ENCODE data around the gene CYYR1.

Gene CYYR1

GRCh38 chr21:26489781-26490180 lies 83.3 kb downstream of the CYYR1 start (continued):
- TF ChIP-seq ZNF692 (tag by site-specific recombination; IDR thresholded peaks at IDR 0.05) = no peak
- TF ChIP-seq ZNF132 (tag by site-specific recombination; IDR thresholded peaks at IDR 0.05; ENCODE audit: borderline replicate concordance) = no peak
- no peak for TF ChIP-seq ZNF341 (tag by site-specific recombination; IDR thresholded peaks at IDR 0.05; ENCODE audit: low read depth)
- no peak for TF ChIP-seq BCL11A (tag by site-specific recombination; IDR thresholded peaks at IDR 0.05; ENCODE audit: low read depth)
- no peak for TF ChIP-seq MZF1 (tag by site-specific recombination; IDR thresholded peaks at IDR 0.05; ENCODE audit: borderline replicate concordance)
- TF ChIP-seq, protein P1, sequence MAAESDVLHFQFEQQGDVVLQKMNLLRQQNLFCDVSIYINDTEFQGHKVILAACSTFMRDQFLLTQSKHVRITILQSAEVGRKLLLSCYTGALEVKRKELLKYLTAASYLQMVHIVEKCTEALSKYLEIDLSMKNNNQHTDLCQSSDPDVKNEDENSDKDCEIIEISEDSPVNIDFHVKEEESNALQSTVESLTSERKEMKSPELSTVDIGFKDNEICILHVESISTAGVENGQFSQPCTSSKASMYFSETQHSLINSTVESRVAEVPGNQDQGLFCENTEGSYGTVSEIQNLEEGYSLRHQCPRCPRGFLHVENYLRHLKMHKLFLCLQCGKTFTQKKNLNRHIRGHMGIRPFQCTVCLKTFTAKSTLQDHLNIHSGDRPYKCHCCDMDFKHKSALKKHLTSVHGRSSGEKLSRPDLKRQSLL (tag by site-specific recombination; IDR thresholded peaks at IDR 0.05) = no peak

DNA sequence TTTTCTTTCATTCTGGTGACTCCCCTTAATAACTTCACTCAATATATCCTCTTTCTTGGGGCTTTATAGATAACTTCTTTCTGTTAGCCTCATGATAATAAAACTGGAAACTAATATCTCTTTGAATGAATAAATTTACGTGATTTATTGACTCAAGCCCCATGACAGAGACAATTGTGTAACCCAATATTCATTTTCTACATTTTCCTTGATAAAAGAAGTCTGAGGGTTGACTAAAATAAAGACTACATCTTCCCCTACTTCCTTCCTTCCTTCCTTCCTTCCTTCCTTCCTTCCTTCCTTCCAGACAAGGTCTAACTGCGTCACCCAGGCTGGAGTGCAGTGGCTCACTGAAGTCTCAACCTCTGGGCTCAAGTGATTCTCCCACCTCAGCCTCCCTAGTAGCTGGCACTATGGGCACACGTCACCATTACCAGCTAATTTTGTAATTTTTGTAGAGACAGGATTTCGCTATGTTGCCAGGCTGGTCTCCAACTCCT lies 85.1 kb downstream of the CYYR1 start:
- ChIA-PET CTCF (no interaction called here), POLR2A (no interaction called here)
- Histone ChIP-seq H3K4me1 (ENCODE audit: control insufficient read depth, insufficient read depth, low read length) (no peaks in the 10 kb centered on the region), H3K4me3 (ENCODE audit: low read depth, low read length) (no peak overlapping the region), H3K27ac (ENCODE audit: extremely low read depth, low read depth, low read length) (no peak overlapping the region), H3K9me3 (ENCODE audit: control insufficient read depth, insufficient read depth, low read depth, low read length) (no peaks in the 10 kb centered on the region), H3K36me3 (ENCODE audit: control insufficient read depth in 2 of 2, insufficient read depth in 1 of 2, low read length in 2 of 2) (no peaks in the 10 kb centered on the region)
- TF ChIP-seq GLI2 (tag by site-specific recombination; IDR thresholded peaks at IDR 0.05; ENCODE audit: borderline replicate concordance, low read depth) (no peak), ZNF148 (tag by site-specific recombination; IDR thresholded peaks at IDR 0.05; ENCODE audit: borderline replicate concordance) (no peak), ZFHX2 (tag by site-specific recombination; conservative IDR thresholded peaks at IDR 0.05) (no peak), ZNF324 (tag by site-specific recombination; IDR thresholded peaks at IDR 0.05) (no peak)
- TF ChIP-seq, protein P2, sequence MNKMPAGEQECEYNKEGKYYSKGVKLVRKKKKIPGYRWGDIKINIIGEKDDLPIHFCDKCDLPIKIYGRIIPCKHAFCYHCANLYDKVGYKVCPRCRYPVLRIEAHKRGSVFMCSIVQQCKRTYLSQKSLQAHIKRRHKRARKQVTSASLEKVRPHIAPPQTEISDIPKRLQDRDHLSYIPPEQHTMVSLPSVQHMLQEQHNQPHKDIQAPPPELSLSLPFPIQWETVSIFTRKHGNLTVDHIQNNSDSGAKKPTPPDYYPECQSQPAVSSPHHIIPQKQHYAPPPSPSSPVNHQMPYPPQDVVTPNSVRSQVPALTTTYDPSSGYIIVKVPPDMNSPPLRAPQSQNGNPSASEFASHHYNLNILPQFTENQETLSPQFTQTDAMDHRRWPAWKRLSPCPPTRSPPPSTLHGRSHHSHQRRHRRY (tag by site-specific recombination; IDR thresholded peaks at IDR 0.05) = no peak

GRCh38 chr21:26473471-26473870 lies 99.6 kb downstream of the CYYR1 start:
- POLR2A ChIA-PET = no interaction called here
- Histone ChIP-seq H3K4me1 (ENCODE audit: control insufficient read depth, insufficient read depth, low read length) (no peaks in the 10 kb centered on the region), H3K9me3 (ENCODE audit: control insufficient read depth, insufficient read depth, low read depth, low read length) (no peaks in the 10 kb centered on the region; the same call in 1 of the 2 replicates), H3K4me3 (ENCODE audit: low read depth, low read length) (no peak overlapping the region), H3K27ac (ENCODE audit: extremely low read depth, low read depth, low read length) (no peak overlapping the region), H3K36me3 (ENCODE audit: control insufficient read depth in 2 of 2, insufficient read depth in 1 of 2, low read length in 2 of 2) (no peaks in the 10 kb centered on the region)
- CTCF ChIA-PET = interaction anchor here (0.8 kb wide), 1 partner anchor 305 kb away, joined by 5 read pairs; no protein-coding TSS in a partner anchor
- no peak for TF ChIP-seq KLF16 (tag by site-specific recombination; IDR thresholded peaks at IDR 0.05)
- TF ChIP-seq, protein P3, sequence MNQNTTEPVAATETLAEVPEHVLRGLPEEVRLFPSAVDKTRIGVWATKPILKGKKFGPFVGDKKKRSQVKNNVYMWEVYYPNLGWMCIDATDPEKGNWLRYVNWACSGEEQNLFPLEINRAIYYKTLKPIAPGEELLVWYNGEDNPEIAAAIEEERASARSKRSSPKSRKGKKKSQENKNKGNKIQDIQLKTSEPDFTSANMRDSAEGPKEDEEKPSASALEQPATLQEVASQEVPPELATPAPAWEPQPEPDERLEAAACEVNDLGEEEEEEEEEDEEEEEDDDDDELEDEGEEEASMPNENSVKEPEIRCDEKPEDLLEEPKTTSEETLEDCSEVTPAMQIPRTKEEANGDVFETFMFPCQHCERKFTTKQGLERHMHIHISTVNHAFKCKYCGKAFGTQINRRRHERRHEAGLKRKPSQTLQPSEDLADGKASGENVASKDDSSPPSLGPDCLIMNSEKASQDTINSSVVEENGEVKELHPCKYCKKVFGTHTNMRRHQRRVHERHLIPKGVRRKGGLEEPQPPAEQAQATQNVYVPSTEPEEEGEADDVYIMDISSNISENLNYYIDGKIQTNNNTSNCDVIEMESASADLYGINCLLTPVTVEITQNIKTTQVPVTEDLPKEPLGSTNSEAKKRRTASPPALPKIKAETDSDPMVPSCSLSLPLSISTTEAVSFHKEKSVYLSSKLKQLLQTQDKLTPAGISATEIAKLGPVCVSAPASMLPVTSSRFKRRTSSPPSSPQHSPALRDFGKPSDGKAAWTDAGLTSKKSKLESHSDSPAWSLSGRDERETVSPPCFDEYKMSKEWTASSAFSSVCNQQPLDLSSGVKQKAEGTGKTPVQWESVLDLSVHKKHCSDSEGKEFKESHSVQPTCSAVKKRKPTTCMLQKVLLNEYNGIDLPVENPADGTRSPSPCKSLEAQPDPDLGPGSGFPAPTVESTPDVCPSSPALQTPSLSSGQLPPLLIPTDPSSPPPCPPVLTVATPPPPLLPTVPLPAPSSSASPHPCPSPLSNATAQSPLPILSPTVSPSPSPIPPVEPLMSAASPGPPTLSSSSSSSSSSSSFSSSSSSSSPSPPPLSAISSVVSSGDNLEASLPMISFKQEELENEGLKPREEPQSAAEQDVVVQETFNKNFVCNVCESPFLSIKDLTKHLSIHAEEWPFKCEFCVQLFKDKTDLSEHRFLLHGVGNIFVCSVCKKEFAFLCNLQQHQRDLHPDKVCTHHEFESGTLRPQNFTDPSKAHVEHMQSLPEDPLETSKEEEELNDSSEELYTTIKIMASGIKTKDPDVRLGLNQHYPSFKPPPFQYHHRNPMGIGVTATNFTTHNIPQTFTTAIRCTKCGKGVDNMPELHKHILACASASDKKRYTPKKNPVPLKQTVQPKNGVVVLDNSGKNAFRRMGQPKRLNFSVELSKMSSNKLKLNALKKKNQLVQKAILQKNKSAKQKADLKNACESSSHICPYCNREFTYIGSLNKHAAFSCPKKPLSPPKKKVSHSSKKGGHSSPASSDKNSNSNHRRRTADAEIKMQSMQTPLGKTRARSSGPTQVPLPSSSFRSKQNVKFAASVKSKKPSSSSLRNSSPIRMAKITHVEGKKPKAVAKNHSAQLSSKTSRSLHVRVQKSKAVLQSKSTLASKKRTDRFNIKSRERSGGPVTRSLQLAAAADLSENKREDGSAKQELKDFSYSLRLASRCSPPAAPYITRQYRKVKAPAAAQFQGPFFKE (tag by site-specific recombination; IDR thresholded peaks at IDR 0.05; ENCODE audit: borderline replicate concordance) = no peak
- TF ChIP-seq ZNF626 (tag by site-specific recombination; IDR thresholded peaks at IDR 0.05) = no peak
- no peak for TF ChIP-seq ZNF146 (tag by site-specific recombination; IDR thresholded peaks at IDR 0.05)
- no peak for TF ChIP-seq YY2 (tag by site-specific recombination; IDR thresholded peaks at IDR 0.05)
- no peak for TF ChIP-seq BCL6B (tag by site-specific recombination; IDR thresholded peaks at IDR 0.05)
- TF ChIP-seq ZNF639 (tag by site-specific recombination; IDR thresholded peaks at IDR 0.05) = no peak
